COR-L47 (cell line): ENCODE data around the gene CDH23.
A peak's percentile ranks its signal among the peaks of the same experiment; 100 is the strongest.

Source experiments
- DNase-seq: peaks from one replicate; lab custom pipeline; 2025; lab: John Stamatoyannopoulos, UW

Gene CDH23

GRCh38 chr10:71757399-71757922 is 360.7 kb downstream of the CDH23 start:
- no peak for DNase-seq

- DNase-seq: no peak
Measured at GRCh38 chr10:71761105-71761511, 364.4 kb downstream of the CDH23 start.

GRCh38 chr10:71761541-71762113 is 364.9 kb downstream of the CDH23 start:
- DNase-seq: no peak

- DNase-seq: no peak
Measured at GRCh38 chr10:71762324-71762723, 365.6 kb downstream of the CDH23 start.

- no peak for DNase-seq
Measured at GRCh38 chr10:71763352-71764127, 366.8 kb downstream of the CDH23 start.

GRCh38 chr10:71765176-71765904 is 368.6 kb downstream of the CDH23 start:
- DNase-seq: no peak

GRCh38 chr10:71765906-71766716 is 369.4 kb downstream of the CDH23 start:
- no peak for DNase-seq

GRCh38 chr10:71766717-71767419 is 370.1 kb downstream of the CDH23 start:
- no peak for DNase-seq

GRCh38 chr10:71767420-71768035 is 370.8 kb downstream of the CDH23 start:
- no peak for DNase-seq

- DNase-seq: no peak
Measured at GRCh38 chr10:71769279-71769823, 372.6 kb downstream of the CDH23 start.

- DNase-seq: no peak
Measured at GRCh38 chr10:71770255-71770654, 373.5 kb downstream of the CDH23 start.

- DNase-seq: no peak
Measured at GRCh38 chr10:71770789-71771188, 374.1 kb downstream of the CDH23 start.

GRCh38 chr10:71771204-71771603 is 374.5 kb downstream of the CDH23 start:
- no peak for DNase-seq

GRCh38 chr10:71771821-71772617 is 375.3 kb downstream of the CDH23 start:
- DNase-seq: no peak

GRCh38 chr10:71772832-71773220 is 376.1 kb downstream of the CDH23 start:
- no peak for DNase-seq

- peak; percentile 33 for DNase-seq
Measured at GRCh38 chr10:71773221-71773971, 376.7 kb downstream of the CDH23 start, which contains the start of gene VSIR. Gene VSIR (minus strand): TSS chr10:71773520. CDS start chr10:71773439, 81 bp downstream.

- DNase-seq: no peak
Measured at GRCh38 chr10:71774916-71775702, 378.4 kb downstream of the CDH23 start.

GRCh38 chr10:71776481-71776925 is 379.8 kb downstream of the CDH23 start:
- DNase-seq: no peak
